Measurements from ENCODE around the gene ZNF462. TPM values are rescaled to one million over a fixed set of nuclear protein-coding genes. Genes with fewer than 3 reads are reported as not detected.

ZNF462 gene
- total and polyA plus RNA-seq, 7 donors = 2.0 to 102 (median 16.3) TPM

- no peak for ATAC-seq
- Histone ChIP-seq H3K27ac (no peak overlapping the region), H3K27me3 (ENCODE audit: insufficient read depth in 3 of 3, low read length in 2 of 3) (no peaks in the 10 kb centered on the region), H3K4me3 (no peak overlapping the region), H3K9me3 (no peaks in the 10 kb centered on the region), H3K36me3 (ENCODE audit: insufficient read depth in 1 of 2, low read depth in 1 of 2) (no peaks in the 10 kb centered on the region), H3K4me1 (no peaks in the 10 kb centered on the region)
- no peak for DNase-seq
- intact Hi-C loops (cut with DNase I) = no loop called here
- WGBS, 3 donors = 33 to 74% (median 48%) methylated on average over 1 of the region's 1 CpG
- TF ChIP-seq CTCF (IDR thresholded peaks at IDR 0.05) = no peak
Measured at GRCh38 chr9:106820866-106821265, 42.1 kb upstream of the ZNF462 start.

GRCh38 chr9:106828070-106828469 is 34.9 kb upstream of the ZNF462 start:
- H3K9me3 ChIP-seq = no peaks in the 10 kb centered on the region
- no peak overlapping the region for H3K4me3 ChIP-seq
- H3K27ac ChIP-seq = no peak overlapping the region
- 88 to 92% (median 90%) methylated on average over 3 of the region's 3 CpGs for WGBS, 3 donors
- no peaks in the 10 kb centered on the region for H3K27me3 ChIP-seq (ENCODE audit: insufficient read depth in 3 of 3, low read length in 2 of 3)
- H3K4me1 ChIP-seq = peaks cover 18% of the 10 kb centered on the region
- ATAC-seq = no peak
- H3K36me3 ChIP-seq (ENCODE audit: insufficient read depth in 1 of 2, low read depth in 1 of 2) = no peaks in the 10 kb centered on the region
- DNase-seq = no peak
- TF ChIP-seq CTCF (IDR thresholded peaks at IDR 0.05) = no peak
- intact Hi-C loops (cut with DNase I) = no loop called here

GRCh38 chr9:106828965-106829364 is 34.0 kb upstream of the ZNF462 start:
- H3K27ac ChIP-seq = no peak overlapping the region
- H3K36me3 ChIP-seq (ENCODE audit: insufficient read depth in 1 of 2, low read depth in 1 of 2) = no peaks in the 10 kb centered on the region
- no peak for TF ChIP-seq CTCF (IDR thresholded peaks at IDR 0.05)
- no peaks in the 10 kb centered on the region for H3K27me3 ChIP-seq (ENCODE audit: insufficient read depth in 3 of 3, low read length in 2 of 3)
- peaks cover 18% of the 10 kb centered on the region for H3K4me1 ChIP-seq
- H3K4me3 ChIP-seq = no peak overlapping the region
- intact Hi-C loops (cut with DNase I) = no loop called here
- ATAC-seq (no peak), DNase-seq (no peak)
- no peaks in the 10 kb centered on the region for H3K9me3 ChIP-seq

GRCh38 chr9:106829666-106830408 is 33.1 kb upstream of the ZNF462 start:
- H3K4me3 ChIP-seq = no peak overlapping the region
- intact Hi-C loops (cut with DNase I) = no loop called here

More at GRCh38 chr9:106829666-106830408, 33.1 kb upstream of the ZNF462 start:
- H3K9me3 ChIP-seq = no peaks in the 10 kb centered on the region
- 41 to 53% (median 42%) methylated on average over 2 of the region's 2 CpGs for WGBS, 3 donors
- DNase-seq (no peak), ATAC-seq (peak; percentile 21 to 42 (median 32))
- no peaks in the 10 kb centered on the region for H3K27me3 ChIP-seq (ENCODE audit: insufficient read depth in 3 of 3, low read length in 2 of 3)
- no peak for TF ChIP-seq CTCF (IDR thresholded peaks at IDR 0.05)
- H3K4me1 ChIP-seq = peaks cover 18% of the 10 kb centered on the region
- H3K36me3 ChIP-seq (ENCODE audit: insufficient read depth in 1 of 2, low read depth in 1 of 2) = no peaks in the 10 kb centered on the region
- H3K27ac ChIP-seq = peak overlapping the region; percentile 47

All from psoas muscle (tissue), 8 donors.